IMR-90 (cell line): ENCODE results near the gene REG1A.

Source experiments
- CHD1 ChIP-seq: IDR thresholded peaks from 2 replicates; pipeline ENCODE4 v1.6.1; 2012; ENCODE audit warnings: low read depth, low read length, improper control_type of control experiment
- CTCF ChIP-seq: conservative IDR thresholded peaks from 2 replicates; pipeline ENCODE4 v1.5.1; 2012; ENCODE audit warnings: mild to moderate bottlenecking, low read depth, low read length, improper control_type of control experiment
- FOS ChIP-seq: fragments of 150-350 bp; IDR thresholded peaks from 2 replicates; pipeline ENCODE4 v1.6.1; 2016; ENCODE audit warnings: low read depth, low read length
- NFE2L2 ChIP-seq: fragments of 150-350 bp; IDR thresholded peaks from 2 replicates; pipeline ENCODE4 v1.6.1; 2016; ENCODE audit warnings: low read depth, mild to moderate bottlenecking, low read length
- POLR2A ChIP-seq: IDR thresholded peaks from 2 replicates; pipeline ENCODE4 v1.6.1; 2012; ENCODE audit warnings: mild to moderate bottlenecking, low read depth, low read length
- RAD21 ChIP-seq: IDR thresholded peaks from 2 replicates; pipeline ENCODE4 v1.6.1; 2012; ENCODE audit warnings: low read length, improper control_type of control experiment
- RCOR1 ChIP-seq: IDR thresholded peaks from 2 replicates; pipeline ENCODE4 v1.6.1; 2012; ENCODE audit warnings: mild to moderate bottlenecking, low read length, improper control_type of control experiment; ENCODE audit not compliant: insufficient replicate concordance
- RFX5 ChIP-seq: IDR thresholded peaks from 2 replicates; pipeline ENCODE4 v1.8.0; 2012; ENCODE audit warnings: low read depth, mild to moderate bottlenecking, low read length, moderate library complexity
- TF ChIP-seq, protein P1 (sequence below): fragments of 150-350 bp; IDR thresholded peaks from 2 replicates; pipeline ENCODE4 v1.6.1; 2017; ENCODE audit warnings: mild to moderate bottlenecking, antibody characterized with exemption, low read length, low read depth

DNA sequence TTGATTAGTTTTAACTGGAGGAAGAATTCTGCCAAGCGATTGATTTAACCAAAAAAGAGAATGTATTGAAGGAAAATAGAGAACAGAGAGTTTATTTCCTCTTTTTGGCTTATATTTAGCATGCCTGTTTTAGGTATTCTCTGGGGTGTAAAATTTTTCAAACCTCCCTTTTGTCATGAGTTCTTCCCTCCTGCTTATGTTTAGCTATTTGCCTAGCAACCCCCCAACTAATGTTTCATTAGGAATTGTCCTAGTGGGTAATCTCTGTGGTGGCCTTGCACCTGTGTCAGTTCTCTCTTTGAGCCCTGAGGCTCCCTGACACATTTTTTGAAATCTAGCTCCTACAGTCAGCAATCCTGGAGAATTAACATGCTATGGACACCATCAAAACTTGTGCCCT lies 20.0 kb upstream of the REG1A start:
- TF ChIP-seq CTCF (no peak), POLR2A (no peak), RFX5 (no peak), RAD21 (no peak), RCOR1 (no peak), CHD1 (no peak), NFE2L2 (no peak), FOS (no peak)
- TF ChIP-seq, protein P1, sequence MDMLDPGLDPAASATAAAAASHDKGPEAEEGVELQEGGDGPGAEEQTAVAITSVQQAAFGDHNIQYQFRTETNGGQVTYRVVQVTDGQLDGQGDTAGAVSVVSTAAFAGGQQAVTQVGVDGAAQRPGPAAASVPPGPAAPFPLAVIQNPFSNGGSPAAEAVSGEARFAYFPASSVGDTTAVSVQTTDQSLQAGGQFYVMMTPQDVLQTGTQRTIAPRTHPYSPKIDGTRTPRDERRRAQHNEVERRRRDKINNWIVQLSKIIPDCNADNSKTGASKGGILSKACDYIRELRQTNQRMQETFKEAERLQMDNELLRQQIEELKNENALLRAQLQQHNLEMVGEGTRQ = no peak
